SK-N-SH (cell line): ENCODE measurements around the gene BAD. TPM values are rescaled to one million over a fixed set of nuclear protein-coding genes. Genes with fewer than 3 reads are reported as not detected.

Experiments
- CTCF ChIA-PET: fragments of 300-600, 350-600 bp; formaldehyde crosslinking; extraction: SDS; loops from one replicate; lab custom pipeline; 2021; lab: Yijun Ruan, JAX
- POLR2A ChIA-PET: fragments of 350-600 bp; sonication (Branson Sonifier 250); formaldehyde crosslinking; extraction: SDS; loops from one replicate; lab custom pipeline; 2020; ENCODE audit warnings: antibody characterized with exemption, inconsistent platforms; lab: Yijun Ruan, JAX
- DNase-seq: peaks from one replicate; pipeline ENCODE4 v3.0.0; 2012
- H2AFZ ChIP-seq: fragments of 200-600 bp; sonication (generic); 2 replicates; pipeline ENCODE4 v1.8.1; 2016; ENCODE audit warnings: antibody characterized with exemption, mild to moderate bottlenecking, low read depth
- H3F3A ChIP-seq: fragments of 200-600 bp; sonication (generic); replicated peaks from 2 replicates; pipeline ENCODE3; 2016; ENCODE audit warnings: antibody characterized with exemption, mild to moderate bottlenecking; ENCODE audit not compliant: insufficient read depth
- H3K27ac ChIP-seq, 2 experiments: fragments of 200-500 bp in 1 of 2; fragments of 200-600 bp in 1 of 2; sonication (Bioruptor generic) in 1 of 2; sonication (generic), shearing (Covaris generic) in 1 of 2; 2 replicates each; pipeline versions ENCODE4 v1.5.1 to v1.6.1; 2014 to 2016; ENCODE audit warnings: low read depth in 2 of 2, inconsistent platforms in 1 of 2, low read length in 1 of 2, mild to moderate bottlenecking in 1 of 2, mixed read lengths in 1 of 2
- H3K27me3 ChIP-seq: fragments of 200-600 bp; sonication (generic), shearing (Covaris generic); 2 replicates; pipeline ENCODE4 v1.6.1; 2016; ENCODE audit warnings: mixed run types; ENCODE audit not compliant: insufficient read depth
- H3K36me3 ChIP-seq, 2 experiments: fragments of 200-500 bp in 1 of 2; fragments of 200-600 bp in 1 of 2; sonication (Bioruptor generic) in 1 of 2; sonication (generic) in 1 of 2; replicated peaks in 1 of 2; 2 replicates each; pipeline versions ENCODE3 to v1.5.1; 2014 to 2016; ENCODE audit warnings: low read length in 1 of 2, mild to moderate bottlenecking in 1 of 2; ENCODE audit not compliant: insufficient read depth in 2 of 2, control insufficient read depth in 1 of 2
- H3K4me1 ChIP-seq, 2 experiments: fragments of 200-500 bp in 1 of 2; fragments of 200-600 bp in 1 of 2; sonication (Bioruptor generic) in 1 of 2; sonication (generic), shearing (Covaris generic) in 1 of 2; 2 replicates each; pipeline versions ENCODE4 v1.5.1 to v1.6.1; 2014 to 2016; ENCODE audit warnings: low read depth in 1 of 2, low read length in 1 of 2, mixed run types in 1 of 2; ENCODE audit not compliant: insufficient read depth in 2 of 2, control insufficient read depth in 1 of 2
- H3K4me2 ChIP-seq: fragments of 200-600 bp; sonication (generic), shearing (Covaris generic); 2 replicates; pipeline ENCODE4 v1.6.1; 2017; ENCODE audit warnings: mixed run types
- H3K4me3 ChIP-seq, 2 experiments: fragments of 200-500 bp in 1 of 2; fragments of 200-600 bp in 1 of 2; sonication (Bioruptor generic) in 1 of 2; sonication (generic), shearing (Covaris generic) in 1 of 2; 2 replicates each; pipeline versions ENCODE4 v1.5.1 to v1.8.1; 2014 to 2016; ENCODE audit warnings: low read depth in 2 of 2, inconsistent platforms in 1 of 2, low read length in 1 of 2, mild to moderate bottlenecking in 1 of 2, mixed read lengths in 1 of 2, moderate library complexity in 1 of 2
- H3K79me2 ChIP-seq: fragments of 200-600 bp; sonication (generic); 2 replicates; pipeline ENCODE4 v1.8.1; 2017; ENCODE audit warnings: mild to moderate bottlenecking; ENCODE audit not compliant: insufficient read depth
- H3K9ac ChIP-seq: fragments of 200-600 bp; sonication (generic); 2 replicates; pipeline ENCODE4 v1.6.1; 2017; ENCODE audit warnings: mixed run types
- H3K9me2 ChIP-seq: fragments of 200-600 bp; sonication (generic); 2 replicates; pipeline ENCODE4 v1.6.1; 2017; ENCODE audit warnings: mixed run types
- H3K9me3 ChIP-seq: fragments of 200-600 bp; sonication (generic); 2 replicates; pipeline ENCODE4 v1.6.1; 2017; ENCODE audit warnings: mixed run types, mild to moderate bottlenecking, moderate library complexity
- H4K20me1 ChIP-seq: fragments of 200-600 bp; sonication (generic); 2 replicates; pipeline ENCODE4 v1.6.1; 2017; ENCODE audit warnings: mild to moderate bottlenecking, mixed run types; ENCODE audit not compliant: insufficient read depth
- ELF1 ChIP-seq: IDR thresholded peaks from 2 replicates; pipeline ENCODE4 v1.4.0; 2012
- FOSL2 ChIP-seq: IDR thresholded peaks from 2 replicates; pipeline ENCODE4 v1.4.0; 2012; ENCODE audit warnings: low read depth, mild to moderate bottlenecking, moderate library complexity, borderline replicate concordance
- FOXM1 ChIP-seq: IDR thresholded peaks from 2 replicates; pipeline ENCODE4 v1.4.0; 2012; ENCODE audit warnings: low read depth, mild to moderate bottlenecking
- GABPA ChIP-seq: IDR thresholded peaks from 2 replicates; pipeline ENCODE4 v1.4.0; 2012; ENCODE audit warnings: low read depth, mild to moderate bottlenecking
- MEF2A ChIP-seq: IDR thresholded peaks from 2 replicates; pipeline ENCODE4 v1.4.0; 2012; ENCODE audit warnings: low read depth, borderline replicate concordance
- NFIC ChIP-seq: IDR thresholded peaks from 2 replicates; pipeline ENCODE4 v1.4.0; 2012; ENCODE audit warnings: borderline replicate concordance
- POLR2AphosphoS5 ChIP-seq: IDR thresholded peaks from 2 replicates; pipeline ENCODE4 v1.6.1; 2012; ENCODE audit warnings: low read depth, low read length
- RAD21 ChIP-seq: IDR thresholded peaks from 2 replicates; pipeline ENCODE4 v1.6.1; 2012; ENCODE audit warnings: mild to moderate bottlenecking, low read length
- RCOR1 ChIP-seq: fragments of 150-350 bp; IDR thresholded peaks from 2 replicates; pipeline ENCODE4 v1.6.1; 2017; ENCODE audit warnings: antibody characterized with exemption, low read length
- RFX5 ChIP-seq: IDR thresholded peaks from 2 replicates; pipeline ENCODE4 v1.6.1; 2012; ENCODE audit warnings: mild to moderate bottlenecking, improper control_type of control experiment, low read length
- SIN3A ChIP-seq: IDR thresholded peaks from 2 replicates; pipeline ENCODE4 v1.6.1; 2012; ENCODE audit warnings: low read depth, mild to moderate bottlenecking, low read length, moderate library complexity, borderline replicate concordance
- SMC3 ChIP-seq: IDR thresholded peaks from 2 replicates; pipeline ENCODE4 v1.6.1; 2012; ENCODE audit warnings: low read depth, low read length, improper control_type of control experiment
- TEAD4 ChIP-seq: IDR thresholded peaks from 2 replicates; pipeline ENCODE4 v1.4.0; 2012; ENCODE audit warnings: mild to moderate bottlenecking, borderline replicate concordance; ENCODE audit not compliant: insufficient read depth
- YY1 ChIP-seq: IDR thresholded peaks from 2 replicates; pipeline ENCODE4 v1.4.0; 2012; ENCODE audit warnings: low read depth, mild to moderate bottlenecking
- WGBS: methylation state at CpG from one replicate; pipeline ENCODE4 v1.1.6; 2017; ENCODE audit warnings: low lambda C conversion rate; 5-methylcytosine and 5-hydroxymethylcytosine counted together
- polyA plus RNA-seq, 3 experiments: library from polyadenylated mRNA; depleted of rRNA; stranded (reverse); fragments of >200 nt; gene quantifications; 2 replicates each; pipeline ENCODE4 v1.2.3, GENCODE V29; 2012
- TF ChIP-seq, protein P1 (sequence below): IDR thresholded peaks from 2 replicates; pipeline ENCODE4; 2012
- TF ChIP-seq, protein P2 (sequence below): IDR thresholded peaks from 2 replicates; pipeline ENCODE4 v1.4.0; 2012; ENCODE audit warnings: low read depth, borderline replicate concordance
- TF ChIP-seq, protein P3 (sequence below): fragments of 150-350 bp; IDR thresholded peaks from 2 replicates; pipeline ENCODE4 v1.6.1; 2016; ENCODE audit warnings: mild to moderate bottlenecking, low read depth, low read length
- TF ChIP-seq, protein P4 (sequence below): fragments of 200-600 bp; sonication (generic); IDR thresholded peaks from 2 replicates; pipeline ENCODE4 v1.6.1; 2017; ENCODE audit warnings: antibody characterized with exemption, mild to moderate bottlenecking, moderate library complexity
- TF ChIP-seq, protein P5 (sequence below): fragments of 150-350 bp; IDR thresholded peaks from 2 replicates; pipeline ENCODE4 v1.6.1; 2017; ENCODE audit warnings: antibody characterized with exemption, low read length, low read depth, borderline replicate concordance

BAD gene
- polyA plus RNA-seq, 1 of the 3 experiments (the other 2 are of a cell fraction) = 80.9 TPM

DNA sequence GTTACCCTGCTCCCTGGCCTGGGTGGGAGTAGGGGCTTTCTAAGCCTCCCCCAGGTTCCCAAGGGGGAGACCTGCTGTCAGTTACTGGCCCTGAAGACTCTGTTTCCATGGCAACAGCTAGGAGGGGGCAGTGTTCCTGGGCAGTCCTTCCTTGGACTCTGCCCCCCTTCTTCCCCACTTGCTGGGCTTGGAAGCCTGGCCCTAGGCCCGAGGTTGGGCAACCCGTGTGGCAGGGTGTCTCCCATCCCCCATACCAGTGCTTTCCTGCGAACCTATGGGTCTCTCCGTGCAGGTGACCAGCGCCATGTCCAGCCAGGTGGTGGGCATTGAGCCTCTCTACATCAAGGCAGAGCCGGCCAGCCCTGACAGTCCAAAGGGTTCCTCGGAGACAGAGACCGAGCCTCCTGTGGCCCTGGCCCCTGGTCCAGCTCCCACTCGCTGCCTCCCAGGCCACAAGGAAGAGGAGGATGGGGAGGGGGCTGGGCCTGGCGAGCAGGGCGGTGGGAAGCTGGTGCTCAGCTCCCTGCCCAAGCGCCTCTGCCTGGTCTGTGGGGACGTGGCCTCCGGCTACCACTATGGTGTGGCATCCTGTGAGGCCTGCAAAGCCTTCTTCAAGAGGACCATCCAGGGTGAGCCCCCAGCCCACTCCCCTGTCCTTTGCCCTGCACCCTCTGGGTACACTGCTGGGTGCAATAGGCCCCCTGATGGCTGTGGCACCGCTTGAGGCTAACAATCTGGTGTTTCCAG is 22.6 kb upstream of the BAD start:
- CTCF ChIA-PET = interaction anchor here (1.0 to 6.7 kb wide), 3 partner anchors 10 to 24 kb away, joined by 3 to 196 read pairs (median 27); partner anchors contain the start of genes BAD, GPR137, KCNK4 and PRDX5
- Histone ChIP-seq H3K4me1 (peaks cover 5 to 18% of the 10 kb centered on the region in 2 experiments; a peak in 2 of 4 replicates), H3K9me2 (no peaks in the 10 kb centered on the region), H3K27ac (no peak overlapping the region; a peak in 1 of 4 replicates), H3K79me2 (peaks cover 34% of the 10 kb centered on the region; the same call in 1 of the 2 replicates), H3K4me3 (peak overlapping the region; percentile 65 to 78), H3K27me3 (no peaks in the 10 kb centered on the region), H3K9me3 (no peaks in the 10 kb centered on the region), H3F3A (peaks cover 12% of the 10 kb centered on the region), H3K9ac (peak overlapping the region; percentile 65; the same call in 1 of the 2 replicates), H2AFZ (no peak overlapping the region), H4K20me1 (no peaks in the 10 kb centered on the region), H3K36me3 (peaks cover 0 to 2% of the 10 kb centered on the region in 2 experiments), H3K4me2 (peak overlapping the region; percentile 99)
- no peak for DNase-seq
- POLR2A ChIA-PET = interaction anchor here (1.6 kb wide), 1 partner anchor 11 kb away, joined by 9 read pairs; the partner anchor contains the start of gene PRDX5
- whole genome bisulfite sequencing = 70% methylated on average over 9 of the region's 15 CpGs
- TF ChIP-seq RCOR1 = no peak
- no peak for TF ChIP-seq RFX5
- TF ChIP-seq, protein P1, sequence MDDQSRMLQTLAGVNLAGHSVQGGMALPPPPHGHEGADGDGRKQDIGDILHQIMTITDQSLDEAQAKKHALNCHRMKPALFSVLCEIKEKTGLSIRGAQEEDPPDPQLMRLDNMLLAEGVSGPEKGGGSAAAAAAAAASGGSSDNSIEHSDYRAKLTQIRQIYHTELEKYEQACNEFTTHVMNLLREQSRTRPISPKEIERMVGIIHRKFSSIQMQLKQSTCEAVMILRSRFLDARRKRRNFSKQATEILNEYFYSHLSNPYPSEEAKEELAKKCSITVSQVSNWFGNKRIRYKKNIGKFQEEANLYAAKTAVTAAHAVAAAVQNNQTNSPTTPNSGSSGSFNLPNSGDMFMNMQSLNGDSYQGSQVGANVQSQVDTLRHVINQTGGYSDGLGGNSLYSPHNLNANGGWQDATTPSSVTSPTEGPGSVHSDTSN = no peak
- TF ChIP-seq GABPA = no peak
- no peak for TF ChIP-seq TEAD4
- no peak for TF ChIP-seq NFIC
- TF ChIP-seq FOSL2 = no peak
- TF ChIP-seq FOXM1 = no peak
- TF ChIP-seq MEF2A = no peak
- no peak for TF ChIP-seq SIN3A
- TF ChIP-seq YY1 = no peak
- TF ChIP-seq, protein P2, sequence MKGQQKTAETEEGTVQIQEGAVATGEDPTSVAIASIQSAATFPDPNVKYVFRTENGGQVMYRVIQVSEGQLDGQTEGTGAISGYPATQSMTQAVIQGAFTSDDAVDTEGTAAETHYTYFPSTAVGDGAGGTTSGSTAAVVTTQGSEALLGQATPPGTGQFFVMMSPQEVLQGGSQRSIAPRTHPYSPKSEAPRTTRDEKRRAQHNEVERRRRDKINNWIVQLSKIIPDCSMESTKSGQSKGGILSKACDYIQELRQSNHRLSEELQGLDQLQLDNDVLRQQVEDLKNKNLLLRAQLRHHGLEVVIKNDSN = no peak
- TF ChIP-seq POLR2AphosphoS5 = no peak
- no peak for TF ChIP-seq RAD21
- no peak for TF ChIP-seq SMC3
- TF ChIP-seq, protein P3, sequence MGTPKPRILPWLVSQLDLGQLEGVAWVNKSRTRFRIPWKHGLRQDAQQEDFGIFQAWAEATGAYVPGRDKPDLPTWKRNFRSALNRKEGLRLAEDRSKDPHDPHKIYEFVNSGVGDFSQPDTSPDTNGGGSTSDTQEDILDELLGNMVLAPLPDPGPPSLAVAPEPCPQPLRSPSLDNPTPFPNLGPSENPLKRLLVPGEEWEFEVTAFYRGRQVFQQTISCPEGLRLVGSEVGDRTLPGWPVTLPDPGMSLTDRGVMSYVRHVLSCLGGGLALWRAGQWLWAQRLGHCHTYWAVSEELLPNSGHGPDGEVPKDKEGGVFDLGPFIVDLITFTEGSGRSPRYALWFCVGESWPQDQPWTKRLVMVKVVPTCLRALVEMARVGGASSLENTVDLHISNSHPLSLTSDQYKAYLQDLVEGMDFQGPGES = no peak
- TF ChIP-seq ELF1 = no peak
- TF ChIP-seq, protein P4, sequence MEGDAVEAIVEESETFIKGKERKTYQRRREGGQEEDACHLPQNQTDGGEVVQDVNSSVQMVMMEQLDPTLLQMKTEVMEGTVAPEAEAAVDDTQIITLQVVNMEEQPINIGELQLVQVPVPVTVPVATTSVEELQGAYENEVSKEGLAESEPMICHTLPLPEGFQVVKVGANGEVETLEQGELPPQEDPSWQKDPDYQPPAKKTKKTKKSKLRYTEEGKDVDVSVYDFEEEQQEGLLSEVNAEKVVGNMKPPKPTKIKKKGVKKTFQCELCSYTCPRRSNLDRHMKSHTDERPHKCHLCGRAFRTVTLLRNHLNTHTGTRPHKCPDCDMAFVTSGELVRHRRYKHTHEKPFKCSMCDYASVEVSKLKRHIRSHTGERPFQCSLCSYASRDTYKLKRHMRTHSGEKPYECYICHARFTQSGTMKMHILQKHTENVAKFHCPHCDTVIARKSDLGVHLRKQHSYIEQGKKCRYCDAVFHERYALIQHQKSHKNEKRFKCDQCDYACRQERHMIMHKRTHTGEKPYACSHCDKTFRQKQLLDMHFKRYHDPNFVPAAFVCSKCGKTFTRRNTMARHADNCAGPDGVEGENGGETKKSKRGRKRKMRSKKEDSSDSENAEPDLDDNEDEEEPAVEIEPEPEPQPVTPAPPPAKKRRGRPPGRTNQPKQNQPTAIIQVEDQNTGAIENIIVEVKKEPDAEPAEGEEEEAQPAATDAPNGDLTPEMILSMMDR = no peak
- TF ChIP-seq, protein P5, sequence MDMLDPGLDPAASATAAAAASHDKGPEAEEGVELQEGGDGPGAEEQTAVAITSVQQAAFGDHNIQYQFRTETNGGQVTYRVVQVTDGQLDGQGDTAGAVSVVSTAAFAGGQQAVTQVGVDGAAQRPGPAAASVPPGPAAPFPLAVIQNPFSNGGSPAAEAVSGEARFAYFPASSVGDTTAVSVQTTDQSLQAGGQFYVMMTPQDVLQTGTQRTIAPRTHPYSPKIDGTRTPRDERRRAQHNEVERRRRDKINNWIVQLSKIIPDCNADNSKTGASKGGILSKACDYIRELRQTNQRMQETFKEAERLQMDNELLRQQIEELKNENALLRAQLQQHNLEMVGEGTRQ = no peak
